OCI-LY3 (cell line): ENCODE results near the gene GPRC5B.

ENCODE experiments used
- EZH2phosphoT487 ChIP-seq: fragments of 200-600 bp; shearing (Covaris generic); IDR thresholded peaks from 2 replicates; pipeline ENCODE4 v1.6.1; 2018; ENCODE audit warnings: antibody characterized with exemption, mixed run types, low read depth
- TF ChIP-seq, protein P1 (sequence below): fragments of 200-600, 300-600 bp; sonication (generic); IDR thresholded peaks from 2 replicates; pipeline ENCODE4 v1.5.1; 2014; ENCODE audit warnings: antibody characterized with exemption, low read length, low read depth

DNA sequence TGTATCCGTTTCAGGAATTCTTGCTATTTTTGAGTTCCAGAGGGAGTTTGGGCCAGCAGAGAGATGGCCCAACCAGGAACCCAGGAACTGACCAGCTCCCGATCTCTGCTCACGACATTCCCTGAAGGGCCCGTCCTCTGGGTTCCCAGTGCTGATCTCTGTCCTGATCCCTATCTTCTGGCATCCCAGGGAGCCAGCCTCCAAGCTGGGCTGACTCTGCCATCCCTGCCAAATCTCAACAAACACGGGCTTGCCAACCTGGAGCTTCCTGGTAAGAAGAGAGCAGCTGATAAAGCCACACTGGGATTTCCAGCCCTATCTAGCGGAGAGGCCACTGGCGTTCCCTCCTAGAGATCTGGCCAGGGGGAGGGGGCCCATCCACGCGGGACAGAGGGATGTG lies 16.2 kb downstream of the GPRC5B start:
- TF ChIP-seq, protein P1, sequence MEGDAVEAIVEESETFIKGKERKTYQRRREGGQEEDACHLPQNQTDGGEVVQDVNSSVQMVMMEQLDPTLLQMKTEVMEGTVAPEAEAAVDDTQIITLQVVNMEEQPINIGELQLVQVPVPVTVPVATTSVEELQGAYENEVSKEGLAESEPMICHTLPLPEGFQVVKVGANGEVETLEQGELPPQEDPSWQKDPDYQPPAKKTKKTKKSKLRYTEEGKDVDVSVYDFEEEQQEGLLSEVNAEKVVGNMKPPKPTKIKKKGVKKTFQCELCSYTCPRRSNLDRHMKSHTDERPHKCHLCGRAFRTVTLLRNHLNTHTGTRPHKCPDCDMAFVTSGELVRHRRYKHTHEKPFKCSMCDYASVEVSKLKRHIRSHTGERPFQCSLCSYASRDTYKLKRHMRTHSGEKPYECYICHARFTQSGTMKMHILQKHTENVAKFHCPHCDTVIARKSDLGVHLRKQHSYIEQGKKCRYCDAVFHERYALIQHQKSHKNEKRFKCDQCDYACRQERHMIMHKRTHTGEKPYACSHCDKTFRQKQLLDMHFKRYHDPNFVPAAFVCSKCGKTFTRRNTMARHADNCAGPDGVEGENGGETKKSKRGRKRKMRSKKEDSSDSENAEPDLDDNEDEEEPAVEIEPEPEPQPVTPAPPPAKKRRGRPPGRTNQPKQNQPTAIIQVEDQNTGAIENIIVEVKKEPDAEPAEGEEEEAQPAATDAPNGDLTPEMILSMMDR = no peak
- no peak for TF ChIP-seq EZH2phosphoT487
